GM19328 (cell line): ENCODE data around the gene IRX4.

Experiments
- ATAC-seq: cut with Tn5 transposase; IDR thresholded peaks from one replicate; pipeline ENCODE4 v1.9.1; 2021; ENCODE audit warnings: mild to moderate bottlenecking, moderate library complexity; ENCODE audit not compliant: unreplicated experiment

The IRX4 gene

GRCh38 chr5:1892685-1893445 lies 10.1 kb upstream of the IRX4 start:
- no peak for ATAC-seq

- no peak for ATAC-seq
Measured at GRCh38 chr5:1892211-1892610, 9.5 kb upstream of the IRX4 start.

DNA sequence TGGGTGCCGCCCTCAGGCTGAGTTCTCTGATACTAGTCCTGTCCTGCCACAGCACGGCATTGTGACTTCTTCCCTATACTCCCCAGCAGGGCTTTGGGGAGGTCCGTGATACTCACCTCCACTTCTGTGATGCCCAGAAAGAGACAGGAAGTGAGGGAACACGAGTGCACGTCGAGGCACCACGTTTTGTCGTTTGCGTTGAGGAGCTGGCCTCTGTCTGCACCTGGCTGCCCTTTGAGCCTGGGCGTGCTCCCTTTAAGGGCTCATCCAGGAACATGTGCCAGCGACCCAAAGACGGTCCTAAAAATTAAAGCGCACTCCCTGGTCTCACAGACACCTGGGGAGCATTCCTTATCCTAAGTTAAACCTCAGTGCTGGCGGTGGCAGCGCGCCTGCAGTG lies 8.7 kb upstream of the IRX4 start:
- no peak for ATAC-seq

DNA sequence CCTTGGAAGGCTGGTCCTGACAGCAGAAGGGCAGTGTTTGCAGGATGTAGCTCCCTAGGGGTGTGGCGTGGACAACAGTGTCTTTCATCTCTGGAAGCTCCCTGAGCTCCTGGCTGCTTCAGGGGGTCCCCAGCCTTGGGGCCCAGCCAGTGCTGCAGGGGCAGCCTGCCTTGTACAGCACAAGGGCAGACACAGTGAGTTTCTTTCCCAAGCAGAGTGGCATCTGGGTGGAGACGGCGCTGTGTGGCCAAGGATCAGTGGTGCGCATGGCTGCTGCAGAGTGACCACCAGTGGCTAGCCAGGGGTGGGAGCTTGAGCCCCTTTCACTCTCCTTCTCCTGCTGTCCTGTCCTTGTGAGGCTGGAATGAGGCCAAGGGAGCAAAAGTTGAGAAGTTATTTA lies 7.6 kb upstream of the IRX4 start:
- no peak for ATAC-seq

DNA sequence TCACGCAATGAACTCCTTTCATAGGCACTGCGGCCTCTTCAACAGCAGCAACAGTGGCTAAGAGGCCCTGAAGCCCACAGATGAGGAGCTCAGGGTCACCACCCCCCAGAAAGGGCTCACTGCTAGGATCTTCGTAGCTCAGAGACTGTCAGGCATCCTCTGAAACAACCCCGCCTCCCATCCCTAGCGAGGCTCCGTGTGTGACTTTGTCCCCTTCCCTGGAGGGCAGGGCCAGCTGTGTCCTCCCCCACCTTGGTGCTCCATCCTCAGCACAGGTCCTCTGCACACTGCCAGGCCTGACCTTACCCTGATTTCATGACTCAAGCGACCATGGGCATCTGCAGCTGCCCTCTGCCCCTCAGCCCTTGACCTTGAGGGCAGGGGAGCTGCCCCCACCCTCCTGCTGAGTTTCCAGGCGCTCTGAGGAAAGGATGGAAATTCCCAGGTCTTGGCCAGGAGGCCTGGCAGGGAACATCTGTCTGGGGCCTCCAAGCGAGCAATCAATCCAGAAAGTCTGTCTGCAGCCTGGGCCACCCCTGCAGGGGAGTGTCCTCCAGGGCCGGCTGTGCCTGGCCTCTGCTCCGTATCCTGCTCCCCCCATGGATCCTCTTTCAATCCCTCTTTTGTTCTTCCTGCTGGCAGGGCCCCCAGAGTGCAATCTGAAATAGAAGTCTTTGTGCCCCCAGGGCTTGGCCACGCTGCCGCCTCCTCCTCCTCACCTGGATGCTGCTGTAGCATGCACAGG lies 6.8 kb upstream of the IRX4 start:
- ATAC-seq: no peak

GRCh38 chr5:1888541-1889251 lies 6.0 kb upstream of the IRX4 start:
- ATAC-seq: no peak

GRCh38 chr5:1887588-1888360 lies 5.0 kb upstream of the IRX4 start:
- no peak for ATAC-seq

GRCh38 chr5:1886846-1887587 lies 4.3 kb upstream of the IRX4 start:
- no peak for ATAC-seq

- no peak for ATAC-seq
Measured at GRCh38 chr5:1885868-1886845, 3.4 kb upstream of the IRX4 start.

- no peak for ATAC-seq
Measured at GRCh38 chr5:1885404-1885755, 2.7 kb upstream of the IRX4 start.

- no peak for ATAC-seq
Measured at GRCh38 chr5:1884678-1885403, 2.1 kb upstream of the IRX4 start.

DNA sequence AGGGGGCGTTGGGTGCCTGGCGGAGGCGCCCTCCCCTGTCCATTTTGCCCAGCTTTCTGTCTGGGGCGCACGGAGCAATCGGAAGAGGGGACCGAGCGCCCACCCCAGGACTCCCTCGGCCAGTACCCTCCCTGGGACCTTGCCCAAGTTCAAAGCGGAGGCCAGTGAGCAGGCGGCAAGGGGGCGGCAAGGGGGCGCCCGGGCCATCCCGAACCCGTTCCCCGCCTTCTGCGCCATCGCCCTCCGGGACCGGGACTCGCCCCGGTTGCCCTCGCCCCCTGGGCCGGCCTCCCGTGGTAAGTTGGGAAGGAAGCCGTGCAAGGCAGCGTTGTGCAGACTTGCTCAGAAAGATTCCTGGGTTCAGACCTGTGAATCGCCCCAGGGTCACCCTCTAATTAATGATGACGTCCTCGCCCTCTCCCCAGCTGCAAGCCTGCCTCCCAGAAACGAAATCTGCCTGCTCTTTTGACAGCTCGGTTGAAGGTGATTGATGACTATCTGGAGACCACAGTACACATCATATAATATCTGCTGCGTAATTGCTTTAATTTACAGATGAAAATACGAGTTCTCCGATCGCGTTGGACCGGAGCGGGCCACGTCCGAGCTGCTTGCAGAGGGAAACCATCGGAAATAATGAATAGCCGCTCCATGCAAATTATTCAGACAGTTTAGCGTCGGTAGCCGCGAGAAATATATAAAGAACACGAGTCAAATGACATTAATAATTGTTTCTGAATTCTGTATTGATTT lies 1.4 kb upstream of the IRX4 start:
- ATAC-seq: no peak

- no peak for ATAC-seq
Measured at GRCh38 chr5:1883120-1883924, 597 bp upstream of the IRX4 start.

- ATAC-seq: no peak
Measured at GRCh38 chr5:1881731-1882336, 891 bp downstream of the IRX4 start.

GRCh38 chr5:1881098-1881572 lies 1.6 kb downstream of the IRX4 start:
- no peak for ATAC-seq

DNA sequence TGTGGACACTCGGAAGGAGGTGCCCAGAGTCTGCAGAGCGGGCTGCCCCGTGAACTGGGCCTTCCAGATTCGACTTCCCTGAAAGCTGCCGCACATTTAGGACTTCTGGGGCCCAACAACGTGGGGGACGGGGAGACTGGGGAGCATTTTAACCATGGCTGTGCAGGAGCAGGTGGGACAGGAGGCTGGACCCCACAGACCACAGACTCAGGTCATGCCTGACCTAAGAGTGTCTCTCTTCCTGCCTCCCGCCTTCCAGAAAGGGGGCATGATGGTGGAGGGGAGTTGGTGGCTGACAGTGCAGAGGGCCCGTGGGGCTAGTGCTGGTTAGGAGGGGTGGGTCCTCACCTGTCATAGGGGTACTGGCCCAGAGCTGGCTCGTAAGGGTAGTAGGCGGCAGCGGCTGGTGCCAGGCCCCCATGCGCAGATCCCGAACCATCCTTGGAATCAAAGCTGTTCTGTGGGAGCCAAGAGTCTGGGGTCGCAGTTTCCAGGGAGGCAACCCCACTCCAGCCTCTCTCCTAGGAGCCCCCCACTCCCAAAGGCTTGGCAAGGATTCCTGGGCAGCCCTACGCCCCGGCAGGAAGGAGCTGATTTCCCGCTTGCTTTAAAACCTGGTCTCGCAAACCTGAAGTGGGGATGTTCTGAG lies 2.2 kb downstream of the IRX4 start:
- ATAC-seq: no peak
